Spleen (tissue), 11 donors: ENCODE measurements around the gene SLC1A7. TPM values are rescaled to one million over a fixed set of nuclear protein-coding genes. Genes with fewer than 3 reads are reported as not detected.

Experiments used
- DNase-seq: peaks from one replicate; pipeline ENCODE4 v3.0.0-alpha.2; 2020
- H3K27ac ChIP-seq, 8 donors: fragments of 200-600 bp; sonication (generic) in 7 of 8; 1 replicate in 4 of 8; 2 replicates in 4 of 8; pipeline versions ENCODE4 v1.5.0 to v1.8.0; 2016 to 2021; ENCODE audit warnings: inconsistent platforms in 4 of 8, mild to moderate bottlenecking in 4 of 8, moderate library complexity in 1 of 8
- H3K27me3 ChIP-seq, 7 donors: fragments of 200-600 bp; sonication (generic) in 6 of 7; replicated peaks in 1 of 7; 1 replicate in 4 of 7; 2 replicates in 3 of 7; pipeline versions ENCODE4 v1.5.0 to v1.8.0; 2016 to 2021; ENCODE audit warnings: inconsistent platforms in 3 of 7, mild to moderate bottlenecking in 1 of 7
- H3K36me3 ChIP-seq, 6 donors: fragments of 200-600 bp; sonication (generic) in 5 of 6; 1 replicate in 4 of 6; 2 replicates in 2 of 6; pipeline versions ENCODE4 v1.5.0 to v1.8.0; 2016 to 2021; ENCODE audit warnings: inconsistent platforms in 2 of 6
- H3K4me1 ChIP-seq, 6 donors: fragments of 200-600 bp; sonication (generic) in 5 of 6; 1 replicate in 3 of 6; 2 replicates in 3 of 6; pipeline versions ENCODE4 v1.5.0 to v1.8.0; 2016 to 2021; ENCODE audit warnings: inconsistent platforms in 3 of 6
- H3K4me3 ChIP-seq, 8 donors: fragments of 200-600 bp; sonication (generic) in 7 of 8; 1 replicate in 4 of 8; 2 replicates in 4 of 8; pipeline versions ENCODE4 v1.5.0 to v1.8.0; 2016 to 2021; ENCODE audit warnings: inconsistent platforms in 4 of 8, mild to moderate bottlenecking in 4 of 8, moderate library complexity in 2 of 8
- H3K9me3 ChIP-seq, 8 donors: fragments of 200-600 bp; sonication (generic) in 7 of 8; 1 replicate in 4 of 8; 2 replicates in 4 of 8; pipeline versions ENCODE4 v1.5.0 to v1.8.0; 2016 to 2021; ENCODE audit warnings: inconsistent platforms in 4 of 8
- CTCF ChIP-seq, 11 experiments: fragments of 200-600 bp in 7 of 11; fragments of 450-650 bp in 4 of 11; sonication (generic) in 4 of 11; IDR thresholded peaks in 8 of 11; conservative IDR thresholded peaks in 3 of 11; 1 replicate in 7 of 11; 2 replicates in 4 of 11; pipeline versions ENCODE4 v1.4.0 to v1.8.0; 2016 to 2021; ENCODE audit warnings: antibody characterized with exemption in 11 of 11, inconsistent platforms in 4 of 11, mild to moderate bottlenecking in 1 of 11
- POLR2A ChIP-seq, 3 donors: fragments of 450-650 bp; IDR thresholded peaks; one replicate each; pipeline ENCODE4 v1.5.1; 2017; ENCODE audit warnings: antibody characterized with exemption in 3 of 3, mild to moderate bottlenecking in 1 of 3
- POLR2AphosphoS5 ChIP-seq, 3 donors: sonication (generic); formaldehyde crosslinking; IDR thresholded peaks; one replicate each; pipeline ENCODE4 v1.5.1; 2017; ENCODE audit warnings: antibody characterized with exemption in 3 of 3
- WGBS, 5 donors: extraction: QIAGEN DNeasy Blood & Tissue Kit in 3 of 5; methylation state at CpG; one replicate each; pipeline versions ENCODE4 v1.1.5 to v1.1.7; 2013 to 2018; 5-methylcytosine and 5-hydroxymethylcytosine counted together
- intact Hi-C: fragments of 100-400 bp; cut with DNase I; formaldehyde crosslinking; loops from one replicate; pipeline ENCODE4 v1.15.0; 2023; ENCODE audit warnings: low total_unique reads
- polyA plus RNA-seq, 3 donors: library from polyadenylated mRNA; stranded (reverse); fragments of 200-250 nt; gene quantifications; one replicate each; pipeline ENCODE4 v1.2.1, GENCODE V29; 2013
- total RNA-seq, 7 donors: library from RNA; depleted of rRNA in 3 of 7; stranded (reverse); fragments of >200 nt in 3 of 7; fragmentation: NEBNext Ultra II Directional in 4 of 7; extraction: Animal tissue kit (Norgen Biotek cat#: 25700) in 4 of 7; gene quantifications; one replicate each; pipeline versions ENCODE4 v1.1.0 to v1.2.1, GENCODE V29; 2016 to 2021
- donor health status: healthy with polysubstance abuse.
- donor health status: DM: no; HTN: no; CAD: no; lungs with moderate emphysema.
- donor health status: DM: no; HTN: no; CAD: no.
- donor health status: Bipolar disorder and iron deficiency.
- donor health status: healthy.
- donor health status: DM: no; HTN: no; CAD: no.
- donor health status: DM: yes; HTN: yes; CAD: no.

Gene SLC1A7
- total and polyA plus RNA-seq, 10 donors: 0.02 to 0.19 (median 0.08) TPM; not detected in 6

- peaks cover 0 to 79% (median 15%) of the 10 kb centered on the region in 7 donors for H3K27me3 ChIP-seq
- WGBS, 5 donors: 78 to 87% (median 78%) methylated on average over 10 of the region's 10 CpGs
- H3K27ac ChIP-seq: no peak overlapping the region
- no peaks in the 10 kb centered on the region for H3K9me3 ChIP-seq
- H3K4me1 ChIP-seq: peaks cover 0 to 24% (median 4%) of the 10 kb centered on the region in 6 donors
- TF ChIP-seq CTCF (IDR thresholded peaks at IDR 0.05 in 8 of 11, conservative IDR thresholded peaks at IDR 0.05 in 3 of 11) (no peak), POLR2AphosphoS5 (IDR thresholded peaks at IDR 0.05) (no peak), POLR2A (IDR thresholded peaks at IDR 0.05) (no peak)
- intact Hi-C loops: no loop called here
- no peak for DNase-seq
- H3K4me3 ChIP-seq: no peak overlapping the region
- H3K36me3 ChIP-seq: no peaks in the 10 kb centered on the region
These were observed 34.2 kb upstream of the SLC1A7 start for GRCh38 chr1:53176452-53177208.

- WGBS, 5 donors: 62 to 70% (median 67%) methylated on average over 10 of the region's 10 CpGs
- DNase-seq: no peak
- Histone ChIP-seq H3K27me3 (peaks cover 0 to 77% (median 15%) of the 10 kb centered on the region in 7 donors), H3K27ac (no peak overlapping the region), H3K36me3 (no peaks in the 10 kb centered on the region), H3K9me3 (no peaks in the 10 kb centered on the region), H3K4me3 (no peak overlapping the region), H3K4me1 (peaks cover 0 to 24% (median 4%) of the 10 kb centered on the region in 6 donors)
- TF ChIP-seq POLR2AphosphoS5 (IDR thresholded peaks at IDR 0.05) (peak in 1 of 3 donors; percentile 21), POLR2A (IDR thresholded peaks at IDR 0.05) (no peak), CTCF (IDR thresholded peaks at IDR 0.05 in 8 of 11, conservative IDR thresholded peaks at IDR 0.05 in 3 of 11) (no peak)
- intact Hi-C loops: no loop called here
These were observed 32.8 kb upstream of the SLC1A7 start for GRCh38 chr1:53174971-53175913.

- Histone ChIP-seq H3K9me3 (no peaks in the 10 kb centered on the region), H3K27ac (no peak overlapping the region), H3K4me3 (no peak overlapping the region), H3K4me1 (peaks cover 0 to 24% (median 4%) of the 10 kb centered on the region in 6 donors), H3K27me3 (peaks cover 0 to 61% (median 9%) of the 10 kb centered on the region in 7 donors), H3K36me3 (no peaks in the 10 kb centered on the region)
- TF ChIP-seq POLR2AphosphoS5 (IDR thresholded peaks at IDR 0.05) (peak in 2 of 3 donors; percentile 14 to 26), POLR2A (IDR thresholded peaks at IDR 0.05) (no peak)
- 30 to 50% (median 33%) methylated on average over 6 of the region's 6 CpGs for WGBS, 5 donors
- intact Hi-C loops: no loop called here
- no peak for DNase-seq
These were observed 30.1 kb upstream of the SLC1A7 start for GRCh38 chr1:53172426-53173128.

GRCh38 chr1:53166912-53167311 is 24.5 kb upstream of the SLC1A7 start:
- H3K27ac ChIP-seq: no peak overlapping the region
- no peak for DNase-seq
- no peaks in the 10 kb centered on the region for H3K9me3 ChIP-seq
- no peak for TF ChIP-seq POLR2AphosphoS5 (IDR thresholded peaks at IDR 0.05)
- TF ChIP-seq POLR2A (IDR thresholded peaks at IDR 0.05): no peak
- no peak for TF ChIP-seq CTCF (IDR thresholded peaks at IDR 0.05 in 8 of 11, conservative IDR thresholded peaks at IDR 0.05 in 3 of 11)
- H3K27me3 ChIP-seq: peaks cover 0 to 68% (median 3%) of the 10 kb centered on the region in 7 donors
- H3K36me3 ChIP-seq: no peaks in the 10 kb centered on the region
- WGBS, 5 donors: 80 to 85% (median 84%) methylated on average over 8 of the region's 8 CpGs
- no peaks in the 10 kb centered on the region for H3K4me1 ChIP-seq
- intact Hi-C loops: no loop called here
- H3K4me3 ChIP-seq: no peak overlapping the region
